CD4-positive, alpha-beta T cell (primary cell): ENCODE measurements around the gene ASXL2. TPM values are rescaled to one million over a fixed set of nuclear protein-coding genes. Genes with fewer than 3 reads are reported as not detected.
A peak's percentile ranks its signal among the peaks of the same experiment; 100 is the strongest.

Experiments used
- ATAC-seq: fragments of 200-7000 bp; cut with Tn5 transposase; one replicate; pipeline ENCODE4 v1.10.0; 2022; ENCODE audit warnings: mild to moderate bottlenecking; ENCODE audit not compliant: poor library complexity
- CTCF ChIA-PET: fragments of 350-600 bp; sonication (Branson Sonifier 250); formaldehyde crosslinking; loops from one replicate; lab custom pipeline; 2021; ENCODE audit warnings: antibody characterized with exemption, inconsistent platforms; lab: Charles Lee
- POLR2A ChIA-PET: fragments of 350-600 bp; sonication (Branson Sonifier 250); formaldehyde crosslinking; loops from one replicate; lab custom pipeline; 2021; ENCODE audit warnings: antibody characterized with exemption, inconsistent platforms; lab: Charles Lee
- DNase-seq, 14 experiments: peaks; one replicate each; pipeline ENCODE4 v3.0.0-alpha.2; 2013 to 2020; ENCODE audit warnings: mixed read lengths in 2 of 14
- H3K27ac ChIP-seq, 2 donors: one replicate each; pipeline versions ENCODE4 v1.5.1 to v1.7.0; 2013; ENCODE audit warnings: low read length in 2 of 2, low read depth in 1 of 2, mild to moderate bottlenecking in 1 of 2
- H3K27me3 ChIP-seq, 2 experiments: 1 replicate in 1 of 2; 2 replicates in 1 of 2; pipeline versions ENCODE4 v1.6.1 to v1.7.0; 2013; ENCODE audit warnings: low read length in 2 of 2, control low read depth in 1 of 2, mild to moderate bottlenecking in 1 of 2, moderate library complexity in 1 of 2; ENCODE audit not compliant: insufficient read depth in 2 of 2, control insufficient read depth in 1 of 2
- H3K36me3 ChIP-seq: one replicate; pipeline ENCODE4 v1.6.1; 2013; ENCODE audit warnings: low read length, control low read depth; ENCODE audit not compliant: insufficient read depth
- H3K4me1 ChIP-seq: one replicate; pipeline ENCODE4 v1.6.1; 2013; ENCODE audit warnings: low read length, control low read depth; ENCODE audit not compliant: insufficient read depth
- H3K4me3 ChIP-seq: one replicate; pipeline ENCODE4 v1.5.1; 2013; ENCODE audit warnings: mild to moderate bottlenecking, low read length, moderate library complexity
- H3K9me3 ChIP-seq, 2 experiments: 1 replicate in 1 of 2; 2 replicates in 1 of 2; pipeline versions ENCODE4 v1.6.1 to v1.7.0; 2013; ENCODE audit warnings: low read length in 2 of 2, mild to moderate bottlenecking in 2 of 2, control low read depth in 1 of 2, moderate library complexity in 1 of 2; ENCODE audit not compliant: control insufficient read depth in 1 of 2, insufficient read depth in 1 of 2
- H3K27ac Mint-ChIP-seq: one replicate; pipeline ENCODE4 v1.8.0; 2020; ENCODE audit warnings: mixed read lengths
- H3K27me3 Mint-ChIP-seq: one replicate; pipeline ENCODE4 v1.8.0; 2021; ENCODE audit warnings: mixed read lengths
- H3K36me3 Mint-ChIP-seq: one replicate; pipeline ENCODE4 v1.8.0; 2021; ENCODE audit warnings: low read depth, mixed read lengths
- H3K4me1 Mint-ChIP-seq: one replicate; pipeline ENCODE4 v1.8.0; 2021; ENCODE audit warnings: low read depth, mixed read lengths
- H3K4me3 Mint-ChIP-seq: one replicate; pipeline ENCODE4 v1.8.0; 2020; ENCODE audit warnings: mild to moderate bottlenecking, mixed read lengths
- H3K9me3 Mint-ChIP-seq: one replicate; pipeline ENCODE4 v1.8.0; 2020; ENCODE audit warnings: mixed read lengths
- CTCF ChIP-seq: fragments of 200-600 bp; IDR thresholded peaks from one replicate; pipeline ENCODE4 v1.8.0; 2022; ENCODE audit warnings: antibody characterized with exemption, mild to moderate bottlenecking
- intact Hi-C, 2 experiments: fragments of 100-400 bp; cut with DNase I in 1 of 2; cut with micrococcal nuclease in 1 of 2; formaldehyde crosslinking; loops; one replicate each; pipeline versions ENCODE4 v1.15.1 to v1.9.0; 2023 to 2025; cut with DNase I, micrococcal nuclease
- total RNA-seq, 174 experiments: library from RNA in 2 of 174; stranded (reverse) in 2 of 174; gene quantifications; one replicate each; pipeline ENCODE4 v1.2.3 and lab custom pipeline; 2021 to 2026

Gene ASXL2
- total RNA-seq, 2 experiments from 2014 or later: 15.1 to 17.2 TPM

GRCh38 chr2:25799301-25799700, 79.0 kb downstream of the ASXL2 start:
- no peak overlapping the region for H3K4me3 ChIP-seq
- POLR2A ChIA-PET: no interaction called here
- ATAC-seq (no peak), DNase-seq (no peak)
- H3K27ac ChIP-seq: no peak overlapping the region
- intact Hi-C loops: loop anchor here in 1 of 2 experiments (10.0 kb wide), 1 partner anchor 56 kb away; no protein-coding TSS in a partner anchor
- peaks cover 70% of the 10 kb centered on the region for H3K36me3 Mint-ChIP-seq
- H3K4me3 Mint-ChIP-seq: no peak overlapping the region
- H3K9me3 Mint-ChIP-seq: no peaks in the 10 kb centered on the region
- peaks cover 34% of the 10 kb centered on the region for H3K36me3 ChIP-seq
- peaks cover 77% of the 10 kb centered on the region for H3K4me1 Mint-ChIP-seq
- H3K27me3 ChIP-seq: no peaks in the 10 kb centered on the region
- TF ChIP-seq CTCF: no peak
- peak overlapping the region; percentile 97 for H3K27ac Mint-ChIP-seq
- no peaks in the 10 kb centered on the region for H3K9me3 ChIP-seq
- peaks cover 9% of the 10 kb centered on the region for H3K4me1 ChIP-seq
- no peaks in the 10 kb centered on the region for H3K27me3 Mint-ChIP-seq
- CTCF ChIA-PET: interaction anchor here (0.6 to 1.6 kb wide), 3 partner anchors 9 to 53 kb away, joined by 3 to 5 read pairs (median 4); no protein-coding TSS in a partner anchor

GRCh38 chr2:25797620-25798488, 80.4 kb downstream of the ASXL2 start:
- Mint-ChIP-seq H3K4me1 (peaks cover 88% of the 10 kb centered on the region), H3K9me3 (no peaks in the 10 kb centered on the region), H3K36me3 (peaks cover 64% of the 10 kb centered on the region), H3K27me3 (no peaks in the 10 kb centered on the region), H3K4me3 (no peak overlapping the region), H3K27ac (peak overlapping the region; percentile 97)
- Histone ChIP-seq H3K4me3 (no peak overlapping the region), H3K27me3 (no peaks in the 10 kb centered on the region), H3K9me3 (no peaks in the 10 kb centered on the region), H3K4me1 (peaks cover 11% of the 10 kb centered on the region), H3K27ac (peak overlapping the region in 1 of 2 donors; percentile 3), H3K36me3 (peaks cover 20% of the 10 kb centered on the region)
- ATAC-seq: no peak
- no peak for TF ChIP-seq CTCF
- POLR2A ChIA-PET: interaction anchor here (0.8 kb wide), 1 partner anchor 11 kb away, joined by 4 read pairs; no protein-coding TSS in a partner anchor
- CTCF ChIA-PET: interaction anchor here (0.9 kb wide), 1 partner anchor 27 kb away, joined by 4 read pairs; no protein-coding TSS in a partner anchor
- intact Hi-C loops: loop anchor here in 1 of 2 experiments (10.0 kb wide), 1 partner anchor 57 kb away; no protein-coding TSS in a partner anchor
- DNase-seq: no peak

- Histone ChIP-seq H3K36me3 (peaks cover 16% of the 10 kb centered on the region), H3K9me3 (no peaks in the 10 kb centered on the region), H3K27me3 (no peaks in the 10 kb centered on the region), H3K4me1 (peaks cover 23% of the 10 kb centered on the region), H3K27ac (peak overlapping the region; percentile 64 to 87), H3K4me3 (peak overlapping the region; percentile 43)
- Mint-ChIP-seq H3K9me3 (no peaks in the 10 kb centered on the region), H3K4me3 (peak overlapping the region; percentile 91), H3K27ac (peak overlapping the region; percentile 97), H3K4me1 (peaks cover 91% of the 10 kb centered on the region), H3K36me3 (peaks cover 62% of the 10 kb centered on the region), H3K27me3 (no peaks in the 10 kb centered on the region)
- intact Hi-C loops: loop anchor here in 1 of 2 experiments (5.0 to 10.0 kb wide), 2 partner anchors 33 to 60 kb away; no protein-coding TSS in a partner anchor
- TF ChIP-seq CTCF: no peak
- ChIA-PET CTCF (interaction anchor here (1.5 kb wide), 2 partner anchors 11 to 58 kb away, joined by 4 to 5 read pairs; no protein-coding TSS in a partner anchor), POLR2A (interaction anchor here (0.6 to 3.6 kb wide), 12 partner anchors 9 to 822 kb away, joined by 3 to 15 read pairs (median 5); partner anchors contain the start of genes ASXL2 and DTNB)
- DNase-seq (peak in 4 of 14 experiments; percentile 10 to 75 (median 57)), ATAC-seq (peak; percentile 84)
Measured at GRCh38 chr2:25794544-25795276, 83.6 kb downstream of the ASXL2 start.
